ENCODE data around the gene OR2F1.

Gene OR2F1

GRCh38 chr7:143929224-143929920, 25.3 kb upstream of the OR2F1 start:
- Histone ChIP-seq H3K36me3 (ENCODE audit: insufficient read depth, low read length) (no peaks in the 10 kb centered on the region), H3K4me3 (ENCODE audit: low read length) (no peak overlapping the region), H3K4me2 (ENCODE audit: low read length) (no peak overlapping the region), H3K4me1 (ENCODE audit: control insufficient read depth, insufficient read depth, low read length) (peaks cover 20% of the 10 kb centered on the region), H3K9ac (ENCODE audit: low read depth, low read length) (no peak overlapping the region), H3K27me3 (ENCODE audit: control insufficient read depth, insufficient read depth, low read length) (no peaks in the 10 kb centered on the region), H3K9me3 (replicated peaks; ENCODE audit: low read length) (no peaks in the 10 kb centered on the region)

GRCh38 chr7:143931739-143932138, 22.9 kb upstream of the OR2F1 start:
- Histone ChIP-seq H3K4me3 (ENCODE audit: low read length) (no peak overlapping the region), H3K27me3 (ENCODE audit: control insufficient read depth, insufficient read depth, low read length) (no peaks in the 10 kb centered on the region), H3K36me3 (ENCODE audit: insufficient read depth, low read length) (no peaks in the 10 kb centered on the region), H3K9ac (ENCODE audit: low read depth, low read length) (peak overlapping the region; percentile 24), H3K4me1 (ENCODE audit: control insufficient read depth, insufficient read depth, low read length) (peaks cover 43% of the 10 kb centered on the region), H3K4me2 (ENCODE audit: low read length) (no peak overlapping the region), H3K9me3 (replicated peaks; ENCODE audit: low read length) (no peaks in the 10 kb centered on the region)

GRCh38 chr7:143934526-143935325, 19.9 kb upstream of the OR2F1 start, which contains the start of gene OR2F2:
TSS of gene OR2F2 (plus strand) at chr7:143935233. CDS start at chr7:143935233, 0 bp downstream.
- Histone ChIP-seq H3K27me3 (ENCODE audit: control insufficient read depth, insufficient read depth, low read length) (no peaks in the 10 kb centered on the region), H3K9me3 (replicated peaks; ENCODE audit: low read length) (no peaks in the 10 kb centered on the region), H3K4me3 (ENCODE audit: low read length) (peak within 1 kb of the TSS; percentile 18), H3K4me2 (ENCODE audit: low read length) (peak within 1 kb of the TSS; percentile 41), H3K9ac (ENCODE audit: low read depth, low read length) (peak within 1 kb of the TSS; percentile 66), H3K4me1 (ENCODE audit: control insufficient read depth, insufficient read depth, low read length) (peaks cover 38% of the 10 kb centered on the region), H3K36me3 (ENCODE audit: insufficient read depth, low read length) (no peaks in the 10 kb centered on the region)

- H3K4me3 ChIP-seq (ENCODE audit: low read length), result no peak overlapping the region
- no peaks in the 10 kb centered on the region for H3K9me3 ChIP-seq (replicated peaks; ENCODE audit: low read length)
- no peaks in the 10 kb centered on the region for H3K36me3 ChIP-seq (ENCODE audit: insufficient read depth, low read length)
- peaks cover 37% of the 10 kb centered on the region for H3K4me1 ChIP-seq (ENCODE audit: control insufficient read depth, insufficient read depth, low read length)
- peak overlapping the region; percentile 35 for H3K4me2 ChIP-seq (ENCODE audit: low read length)
- no peaks in the 10 kb centered on the region for H3K27me3 ChIP-seq (ENCODE audit: control insufficient read depth, insufficient read depth, low read length)
- H3K9ac ChIP-seq (ENCODE audit: low read depth, low read length), result peak overlapping the region; percentile 66
These were observed 18.3 kb upstream of the OR2F1 start for GRCh38 chr7:143936087-143937009.

DNA sequence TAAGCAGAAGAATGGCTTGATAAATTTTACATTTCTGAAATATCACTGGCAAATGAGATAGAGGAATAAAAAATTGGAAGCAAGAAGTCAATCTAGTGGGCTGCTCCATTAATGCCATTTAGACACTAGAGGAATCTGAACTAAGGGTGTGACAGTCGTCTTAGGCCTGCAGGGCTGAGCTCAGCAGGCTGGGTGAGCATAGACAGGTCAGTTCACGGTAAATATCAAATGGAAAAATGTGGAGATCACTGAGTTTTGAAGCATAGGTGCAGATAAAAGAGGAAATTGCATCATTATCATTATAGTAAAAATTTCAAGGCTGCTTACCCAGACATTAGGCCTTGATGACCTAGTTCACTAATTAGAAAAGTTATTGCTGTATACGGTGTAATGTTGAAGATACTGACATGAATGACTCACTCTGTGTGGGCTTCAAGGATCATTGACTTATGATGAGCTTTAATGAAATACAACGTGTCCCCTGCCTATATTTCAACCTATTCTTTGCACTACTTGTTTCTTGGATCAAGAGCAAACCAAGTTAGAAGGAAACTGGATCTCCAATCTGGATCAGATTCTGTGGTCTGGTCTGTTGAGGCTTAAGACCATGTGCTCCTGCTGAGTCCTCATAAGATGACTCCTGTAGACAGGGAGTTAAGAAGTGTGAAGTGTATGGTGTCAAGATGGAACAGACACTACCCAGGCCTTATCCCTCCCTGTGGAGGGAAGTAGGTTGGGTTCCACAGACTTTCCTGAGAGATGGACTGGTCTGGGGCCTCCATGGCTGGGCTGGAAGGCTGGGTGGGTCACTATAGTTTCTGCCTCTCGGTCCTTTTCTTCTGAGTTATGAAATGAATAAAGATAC, 16.0 kb upstream of the OR2F1 start:
- no peaks in the 10 kb centered on the region for H3K9me3 ChIP-seq (replicated peaks; ENCODE audit: low read length)
- no peak overlapping the region for H3K9ac ChIP-seq (ENCODE audit: low read depth, low read length)
- no peaks in the 10 kb centered on the region for H3K36me3 ChIP-seq (ENCODE audit: insufficient read depth, low read length)
- H3K4me2 ChIP-seq (ENCODE audit: low read length), result no peak overlapping the region
- H3K4me1 ChIP-seq (ENCODE audit: control insufficient read depth, insufficient read depth, low read length), result peaks cover 29% of the 10 kb centered on the region
- H3K4me3 ChIP-seq (ENCODE audit: low read length), result no peak overlapping the region
- H3K27me3 ChIP-seq (ENCODE audit: control insufficient read depth, insufficient read depth, low read length), result no peaks in the 10 kb centered on the region

DNA sequence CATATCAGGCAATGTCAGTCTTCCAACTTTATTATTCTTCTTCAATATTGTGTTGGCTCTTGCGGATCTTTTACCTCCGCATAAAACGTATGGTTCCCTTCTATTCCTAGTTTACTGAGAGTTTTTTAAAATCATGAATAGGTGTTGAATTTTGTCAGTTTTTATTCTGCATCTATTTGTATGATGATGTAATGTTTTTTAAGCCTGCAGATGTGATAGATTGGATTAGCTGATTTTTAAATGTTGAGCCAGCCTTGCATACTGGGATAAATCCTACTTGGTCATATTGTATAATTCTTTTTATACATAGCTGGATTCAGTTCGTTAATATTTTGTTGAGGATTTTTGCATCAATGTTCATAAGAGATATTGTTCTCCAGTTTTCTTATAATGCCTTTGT, 9.2 kb upstream of the OR2F1 start:
- H3K36me3 ChIP-seq (ENCODE audit: insufficient read depth, low read length), result no peaks in the 10 kb centered on the region
- no peak overlapping the region for H3K4me3 ChIP-seq (ENCODE audit: low read length)
- no peak overlapping the region for H3K4me2 ChIP-seq (ENCODE audit: low read length)
- no peaks in the 10 kb centered on the region for H3K9me3 ChIP-seq (replicated peaks; ENCODE audit: low read length)
- no peaks in the 10 kb centered on the region for H3K4me1 ChIP-seq (ENCODE audit: control insufficient read depth, insufficient read depth, low read length)
- no peak overlapping the region for H3K9ac ChIP-seq (ENCODE audit: low read depth, low read length)
- no peaks in the 10 kb centered on the region for H3K27me3 ChIP-seq (ENCODE audit: control insufficient read depth, insufficient read depth, low read length)

DNA sequence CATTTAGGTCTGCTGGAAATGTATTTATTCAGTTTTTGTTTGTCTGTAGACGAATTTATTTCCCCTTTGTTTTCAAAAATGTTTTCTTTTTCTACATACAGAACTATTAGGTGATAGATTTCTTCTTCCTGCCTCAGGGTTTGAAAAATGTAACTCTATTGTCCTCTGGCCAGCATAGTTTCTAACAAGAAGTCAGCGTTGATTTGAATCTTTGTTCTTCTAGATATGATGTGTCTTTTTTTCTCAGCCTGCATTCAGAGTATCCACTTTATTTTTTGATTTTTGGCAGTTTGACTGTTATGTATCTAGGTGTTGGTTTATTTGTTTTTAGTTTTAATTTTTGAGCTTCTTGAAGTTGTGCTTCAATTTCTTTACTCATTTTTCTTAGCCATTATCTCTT, 7.5 kb upstream of the OR2F1 start:
- Histone ChIP-seq H3K4me3 (ENCODE audit: low read length) (no peak overlapping the region), H3K4me1 (ENCODE audit: control insufficient read depth, insufficient read depth, low read length) (no peaks in the 10 kb centered on the region), H3K27me3 (ENCODE audit: control insufficient read depth, insufficient read depth, low read length) (no peaks in the 10 kb centered on the region), H3K36me3 (ENCODE audit: insufficient read depth, low read length) (no peaks in the 10 kb centered on the region), H3K9ac (ENCODE audit: low read depth, low read length) (no peak overlapping the region), H3K4me2 (ENCODE audit: low read length) (no peak overlapping the region), H3K9me3 (replicated peaks; ENCODE audit: low read length) (no peaks in the 10 kb centered on the region)

GRCh38 chr7:143948733-143949132, 5.9 kb upstream of the OR2F1 start:
- Histone ChIP-seq H3K4me3 (ENCODE audit: low read length) (no peak overlapping the region), H3K4me1 (ENCODE audit: control insufficient read depth, insufficient read depth, low read length) (no peaks in the 10 kb centered on the region), H3K27me3 (ENCODE audit: control insufficient read depth, insufficient read depth, low read length) (no peaks in the 10 kb centered on the region), H3K9me3 (replicated peaks; ENCODE audit: low read length) (no peaks in the 10 kb centered on the region), H3K9ac (ENCODE audit: low read depth, low read length) (no peak overlapping the region), H3K36me3 (ENCODE audit: insufficient read depth, low read length) (no peaks in the 10 kb centered on the region), H3K4me2 (ENCODE audit: low read length) (no peak overlapping the region)

DNA sequence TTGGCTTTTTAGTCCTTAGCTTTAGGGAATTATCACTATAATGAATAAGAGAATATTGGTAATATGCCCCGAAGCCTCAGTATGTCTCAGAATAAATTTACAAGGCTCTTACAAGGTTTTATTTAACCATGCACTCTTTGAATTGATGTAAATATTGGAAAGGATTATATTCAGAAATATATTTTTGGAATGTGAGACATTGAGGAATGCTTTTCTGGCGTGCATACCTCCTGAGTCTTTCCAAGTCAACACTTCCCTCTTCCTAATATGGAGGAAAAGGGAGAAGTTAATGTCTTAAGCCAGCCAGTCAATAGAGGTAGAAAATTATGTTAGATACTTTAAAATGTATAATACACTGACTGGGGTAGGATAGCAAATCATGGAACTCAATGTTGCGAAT, 1.2 kb upstream of the OR2F1 start:
- H3K9me3 ChIP-seq (replicated peaks; ENCODE audit: low read length), result no peaks in the 10 kb centered on the region
- H3K9ac ChIP-seq (ENCODE audit: low read depth, low read length), result no peak overlapping the region
- H3K36me3 ChIP-seq (ENCODE audit: insufficient read depth, low read length), result no peaks in the 10 kb centered on the region
- H3K27me3 ChIP-seq (ENCODE audit: control insufficient read depth, insufficient read depth, low read length), result no peaks in the 10 kb centered on the region
- no peak overlapping the region for H3K4me3 ChIP-seq (ENCODE audit: low read length)
- H3K4me1 ChIP-seq (ENCODE audit: control insufficient read depth, insufficient read depth, low read length), result no peaks in the 10 kb centered on the region
- no peak overlapping the region for H3K4me2 ChIP-seq (ENCODE audit: low read length)

- Histone ChIP-seq H3K4me2 (ENCODE audit: low read length) (no peak overlapping the region), H3K9me3 (replicated peaks; ENCODE audit: low read length) (no peaks in the 10 kb centered on the region), H3K36me3 (ENCODE audit: insufficient read depth, low read length) (no peaks in the 10 kb centered on the region), H3K4me1 (ENCODE audit: control insufficient read depth, insufficient read depth, low read length) (no peaks in the 10 kb centered on the region), H3K4me3 (ENCODE audit: low read length) (no peak overlapping the region), H3K27me3 (ENCODE audit: control insufficient read depth, insufficient read depth, low read length) (no peaks in the 10 kb centered on the region), H3K9ac (ENCODE audit: low read depth, low read length) (no peak overlapping the region)
These were observed 509 bp upstream of the OR2F1 start for GRCh38 chr7:143954135-143954534.
